Stimulated activated CD4-positive, alpha-beta T cell treated with anti-CD3 and anti-CD28 coated beads, Interleukin-12 subunit alpha, Interleukin-12 subunit beta, amount 100 ng/mL, for 24 hours (primary cell): Measurements from ENCODE around the gene HTRA3.
"Not testable (repeated sequence)": the region's sequence is repeated elsewhere in the genome, so short reads cannot be mapped to it uniquely, and the experiment has no call there.

Source experiments
- DNase-seq, 2 experiments: peaks; one replicate each; pipeline ENCODE4 v3.0.0-alpha.2; 2020; ENCODE audit warnings: low read depth in 2 of 2

Gene HTRA3

GRCh38 chr4:8342651-8343261 is 73.2 kb downstream of the HTRA3 start:
- no peak for DNase-seq

DNA sequence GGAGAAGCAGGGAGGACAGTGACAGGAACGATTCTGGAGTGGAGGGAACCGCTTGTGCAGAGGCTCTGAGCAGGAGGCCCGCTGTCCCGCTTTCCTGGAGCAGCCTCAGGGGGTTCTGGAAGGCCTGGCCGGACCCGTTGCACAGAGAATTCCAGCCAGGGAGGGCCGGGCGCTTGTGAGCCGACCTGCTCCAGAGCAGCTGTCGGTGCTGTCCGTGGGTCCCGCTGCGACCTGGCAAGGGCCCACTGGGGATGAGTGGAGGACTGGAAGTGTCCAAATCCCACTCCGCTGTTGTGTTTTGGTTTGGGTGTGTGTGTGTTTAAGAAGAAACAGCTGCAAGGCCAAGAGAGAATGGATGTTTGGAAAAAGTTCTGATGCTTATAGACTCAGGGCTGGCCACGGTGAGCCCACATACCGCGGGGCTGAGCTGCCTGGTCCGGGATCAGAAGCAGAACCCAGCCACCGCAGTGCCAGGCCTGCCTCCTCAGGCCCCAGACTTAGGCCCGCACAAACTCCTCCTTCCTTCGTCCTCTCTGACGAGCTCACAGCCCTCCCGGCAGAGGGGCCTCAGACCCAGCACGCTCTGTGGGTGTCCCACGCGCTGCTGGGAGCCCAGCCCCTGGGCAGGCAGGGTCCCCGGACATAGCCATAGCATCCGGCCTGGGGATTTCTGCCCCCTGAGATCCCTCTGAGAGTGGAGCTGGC is 73.9 kb downstream of the HTRA3 start:
- DNase-seq, result no peak

GRCh38 chr4:8343967-8344331 is 74.4 kb downstream of the HTRA3 start:
- DNase-seq, result no peak

DNA sequence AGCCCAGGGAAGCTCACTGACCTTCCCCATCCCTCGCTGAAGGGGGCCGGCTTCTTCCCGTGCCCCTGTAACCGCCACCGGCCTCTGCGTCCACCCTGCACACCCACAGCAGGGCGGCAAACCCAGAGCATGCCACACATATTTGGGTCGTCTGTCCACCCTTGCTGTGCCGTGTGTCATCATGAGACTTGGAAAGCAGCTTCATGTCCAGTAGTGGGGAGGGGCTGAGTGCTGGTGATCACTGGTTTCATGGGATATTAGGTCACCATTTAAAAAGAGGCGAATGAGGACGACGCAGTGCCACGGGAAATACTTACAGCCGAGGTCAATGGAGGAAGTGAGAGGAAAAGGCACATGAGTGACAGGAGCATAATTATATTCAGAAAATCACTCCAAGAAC is 74.8 kb downstream of the HTRA3 start:
- no peak for DNase-seq

DNA sequence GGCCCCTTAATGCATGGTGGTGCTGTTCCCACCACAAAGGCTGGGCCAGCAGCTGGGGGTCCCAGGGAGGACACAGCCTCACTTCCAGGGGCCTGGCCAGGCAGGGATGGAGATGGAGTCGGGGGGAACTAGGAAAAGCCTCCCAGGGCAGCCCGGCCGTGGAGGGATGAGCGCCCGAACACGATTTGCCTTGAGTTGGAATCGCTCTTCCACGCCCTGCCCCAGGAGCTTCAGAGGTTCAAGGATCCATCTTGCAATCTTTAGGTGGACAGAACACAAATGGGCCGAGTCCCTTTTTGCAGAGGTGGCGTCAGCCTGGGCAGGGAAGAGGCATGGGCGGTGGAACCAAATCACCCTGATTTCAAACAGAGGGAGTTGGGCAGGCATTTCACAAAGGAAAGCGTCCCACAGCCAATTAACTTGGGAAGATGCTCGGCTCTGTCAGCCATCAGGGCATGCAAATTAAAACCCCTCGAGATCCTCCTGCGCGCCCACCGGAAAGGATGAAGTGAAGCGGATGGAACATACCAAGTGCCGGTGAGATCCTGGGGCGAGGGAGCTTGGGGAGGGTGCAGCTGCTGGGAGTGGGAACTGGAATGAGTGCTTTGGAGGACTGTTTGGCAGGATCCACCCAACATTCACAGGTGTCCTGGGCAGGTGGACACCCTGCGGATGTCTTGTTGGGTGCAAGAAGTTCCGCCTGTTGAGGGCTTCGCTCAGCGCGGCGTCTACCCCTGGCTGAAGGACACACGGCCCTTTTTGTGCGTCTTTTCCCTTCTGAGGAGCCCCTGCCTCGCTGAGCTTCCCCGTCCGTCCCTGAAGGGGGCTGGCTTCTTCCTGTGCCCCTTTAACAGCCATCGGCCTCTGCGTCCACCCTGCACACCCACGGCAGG is 75.7 kb downstream of the HTRA3 start:
- no peak for DNase-seq

DNA sequence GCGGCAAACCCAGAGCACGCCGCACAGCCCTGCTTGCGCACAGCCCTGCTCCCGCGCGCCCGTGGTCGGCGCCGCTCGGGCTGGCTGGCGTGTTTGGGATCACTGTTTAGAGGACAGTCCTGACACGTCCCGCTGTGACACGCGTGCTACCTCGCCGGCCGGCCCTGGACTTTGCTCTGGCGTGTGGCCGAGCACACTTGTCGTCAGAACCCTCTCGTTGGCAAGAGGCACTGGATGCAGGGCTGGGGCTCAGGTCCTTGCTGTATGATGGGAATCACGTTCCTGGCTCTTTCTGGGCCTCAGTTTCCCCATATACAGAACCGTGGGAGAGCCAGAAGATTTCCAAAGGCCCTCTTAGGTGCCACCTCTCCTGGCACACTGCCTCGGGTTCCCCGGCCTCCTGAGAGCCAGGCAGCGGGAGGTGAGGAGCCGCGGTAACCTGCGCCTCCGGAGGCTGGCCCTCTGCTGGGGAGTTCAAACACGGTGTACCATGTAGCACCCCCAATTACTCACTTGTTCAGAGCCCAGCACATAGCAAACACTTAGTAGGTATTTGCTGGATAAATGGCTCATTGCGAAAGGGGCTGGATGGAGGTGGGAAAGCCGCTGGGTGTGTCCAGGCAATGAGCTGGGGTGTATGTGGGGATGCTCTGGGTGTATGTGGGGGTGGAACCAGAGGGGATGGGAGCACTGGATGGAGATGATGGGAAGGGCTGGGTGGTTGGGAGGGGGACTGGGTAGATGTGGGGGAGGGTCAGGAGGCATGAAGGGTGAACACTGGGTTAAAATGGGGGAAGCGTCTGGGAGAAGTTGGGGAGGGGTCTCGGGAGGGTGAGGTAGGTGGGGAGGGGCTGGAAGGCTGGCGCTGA is 76.6 kb downstream of the HTRA3 start:
- DNase-seq, result no peak

- no peak for DNase-seq
Measured at GRCh38 chr4:8346838-8347605, 77.5 kb downstream of the HTRA3 start.

GRCh38 chr4:8347660-8348059 is 78.1 kb downstream of the HTRA3 start:
- DNase-seq, result no peak

DNA sequence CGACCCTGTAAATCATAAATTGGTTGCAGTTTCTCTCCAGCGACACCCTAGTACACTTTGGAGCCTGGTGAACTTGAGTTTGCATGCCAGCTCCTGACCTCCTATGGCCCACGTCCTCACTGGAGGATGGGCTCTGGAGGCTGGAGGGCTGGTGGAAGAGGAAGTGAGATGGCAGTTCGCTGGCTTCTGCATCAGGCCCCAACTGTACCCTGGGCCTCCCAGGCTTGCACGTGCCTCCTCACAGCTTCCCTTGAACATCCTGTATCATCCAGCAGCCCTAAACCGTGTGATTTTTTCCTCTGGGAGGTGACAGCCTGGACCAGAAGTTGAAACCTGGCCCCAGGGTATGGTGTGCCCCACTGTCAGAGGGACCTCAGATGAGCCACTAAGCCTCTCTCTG is 78.5 kb downstream of the HTRA3 start:
- DNase-seq, result no peak

- DNase-seq, result not testable (repeated sequence)
Measured at GRCh38 chr4:8349236-8349635, 79.7 kb downstream of the HTRA3 start.

DNA sequence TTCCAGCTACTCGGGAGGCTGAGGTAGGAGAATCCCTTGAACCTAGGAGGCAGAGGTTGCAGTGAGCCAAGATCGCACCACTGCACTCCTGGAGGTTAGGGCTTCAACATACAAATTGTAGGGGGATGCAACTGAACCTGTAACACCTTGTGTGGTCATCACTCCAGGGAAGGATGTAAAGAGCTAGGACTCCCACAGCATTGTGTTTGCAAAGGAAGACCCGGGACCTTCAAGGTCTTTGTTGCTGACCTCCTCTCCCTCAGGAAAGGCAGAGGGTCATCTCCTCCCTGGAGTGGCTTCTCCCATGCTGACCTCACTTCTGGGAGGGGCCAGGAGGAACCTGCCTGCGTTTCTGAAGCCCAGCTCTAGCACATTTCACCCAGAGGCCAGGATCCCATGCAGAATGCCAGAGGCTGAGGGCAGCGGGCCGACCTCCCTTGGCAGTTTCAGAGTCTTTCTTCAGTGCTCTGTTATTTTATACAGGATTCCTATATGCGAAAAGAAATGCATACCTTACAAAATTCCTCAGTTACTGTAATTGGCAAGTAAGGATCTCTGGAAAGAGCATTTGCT is 80.2 kb downstream of the HTRA3 start:
- DNase-seq, result no peak

DNA sequence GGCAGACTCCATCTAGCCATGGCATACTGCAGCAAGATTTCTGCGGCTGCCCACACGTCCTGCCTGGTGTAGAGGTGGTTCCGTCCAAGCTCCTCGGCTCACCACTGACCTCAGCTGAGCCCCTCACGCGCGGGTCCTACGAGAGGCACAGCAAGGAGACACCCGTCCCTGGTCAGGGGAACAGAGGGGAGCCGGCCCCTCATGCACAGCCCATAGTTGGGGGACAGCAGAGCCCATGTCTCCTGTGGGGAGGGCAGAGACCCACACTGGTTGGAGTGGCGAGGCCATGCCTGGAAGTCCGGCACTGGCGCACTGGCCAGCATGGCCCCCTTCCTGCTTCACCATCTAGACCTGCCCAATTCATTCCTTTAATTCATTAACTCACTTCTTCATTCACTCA is 80.8 kb downstream of the HTRA3 start:
- DNase-seq, result no peak

GRCh38 chr4:8350841-8351461 is 81.4 kb downstream of the HTRA3 start:
- no peak for DNase-seq

- no peak for DNase-seq
Measured at GRCh38 chr4:8351931-8352367, 82.4 kb downstream of the HTRA3 start.

DNA sequence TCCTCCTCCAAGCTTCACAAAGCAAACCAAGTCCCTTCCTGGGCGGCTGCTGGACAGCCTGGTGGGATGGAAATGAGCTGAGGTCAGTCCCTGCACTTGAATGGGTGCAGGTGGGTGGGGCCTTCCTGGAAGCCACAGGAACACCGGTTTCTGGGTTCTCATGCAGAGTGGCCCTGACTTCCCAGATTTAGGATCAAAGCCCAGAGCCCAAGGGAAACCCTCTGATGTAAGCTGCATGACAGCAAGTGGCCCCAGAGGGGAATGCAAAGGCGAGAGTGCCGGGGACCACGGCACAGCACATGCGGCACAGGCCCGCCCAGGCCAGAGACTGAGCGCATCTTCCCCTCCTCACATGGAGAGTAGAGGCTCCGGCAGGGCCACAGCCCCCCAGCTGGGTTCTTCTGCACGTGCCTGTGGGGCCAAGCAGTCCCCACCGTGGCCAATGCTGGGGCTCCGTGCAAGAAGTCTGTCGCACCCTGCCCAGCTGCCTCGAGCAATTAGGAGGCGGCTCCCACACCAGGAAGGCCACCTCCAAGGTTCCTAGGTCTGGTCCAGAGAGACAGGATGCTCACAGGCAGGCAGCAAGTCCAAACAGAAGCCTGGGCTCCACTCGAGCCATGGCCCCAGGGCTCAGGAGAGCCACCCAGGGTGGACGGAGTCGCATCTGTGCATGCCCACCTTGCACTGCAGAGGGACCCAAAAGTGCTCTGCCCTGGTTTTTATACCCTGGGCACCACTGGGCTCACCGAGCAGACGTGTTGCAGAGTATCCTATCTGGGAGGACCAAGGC is 83.0 kb downstream of the HTRA3 start:
- no peak for DNase-seq

GRCh38 chr4:8353158-8353669 is 83.7 kb downstream of the HTRA3 start:
- DNase-seq, result no peak

GRCh38 chr4:8353912-8354453 is 84.4 kb downstream of the HTRA3 start:
- DNase-seq, result no peak

DNA sequence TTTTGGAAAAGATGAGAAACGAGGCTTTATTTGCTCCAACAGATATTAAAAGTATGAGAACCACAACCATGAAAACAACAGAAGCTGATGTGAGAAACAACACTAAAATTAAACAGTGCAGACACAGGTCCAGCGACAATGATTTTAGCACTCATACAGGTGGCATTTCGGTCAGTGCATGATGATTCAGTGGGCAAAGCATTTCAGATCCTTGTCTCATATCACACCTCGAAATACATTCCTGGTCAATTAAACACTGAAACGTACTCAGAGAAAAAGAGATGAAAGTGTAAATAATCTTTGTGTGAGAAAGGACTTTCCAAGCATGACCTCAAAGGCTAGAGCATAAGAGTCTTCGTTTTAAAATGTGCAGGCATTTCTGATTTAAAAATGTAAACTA is 85.8 kb downstream of the HTRA3 start:
- DNase-seq, result no peak
